Prostate gland (tissue), 2 donors: ENCODE results near the gene RHBDL2. TPM values are rescaled to one million over a fixed set of nuclear protein-coding genes. Genes with fewer than 3 reads are reported as not detected.

ENCODE experiments used
- DNase-seq: peaks from one replicate; pipeline ENCODE4 v3.0.0-alpha.2; 2019; ENCODE audit warnings: low spot score
- H3K27ac ChIP-seq, 2 donors: fragments of 200-600 bp; sonication (generic); 2 replicates each; pipeline ENCODE4 v1.5.1; 2017 to 2019
- H3K27me3 ChIP-seq: fragments of 200-600 bp; sonication (generic); replicated peaks from 2 replicates; pipeline ENCODE4 v1.5.1; 2019; ENCODE audit not compliant: insufficient read depth
- H3K36me3 ChIP-seq, 2 donors: fragments of 200-600 bp; sonication (generic); 1 replicate in 1 of 2; 2 replicates in 1 of 2; pipeline versions ENCODE4 v1.5.1 to v1.8.1; 2017 to 2019
- H3K4me1 ChIP-seq: fragments of 200-600 bp; sonication (generic); replicated peaks from 2 replicates; pipeline ENCODE4 v1.5.1; 2019
- H3K4me3 ChIP-seq, 2 donors: fragments of 200-600 bp; sonication (generic); 2 replicates each; pipeline ENCODE4 v1.5.1; 2017 to 2019
- H3K9me3 ChIP-seq: fragments of 200-600 bp; sonication (generic); 2 replicates; pipeline ENCODE4 v1.5.1; 2017
- POLR2A ChIP-seq: fragments of 450-650 bp; IDR thresholded peaks from one replicate; pipeline ENCODE4 v1.6.1; 2016; ENCODE audit warnings: antibody characterized with exemption, mild to moderate bottlenecking
- POLR2AphosphoS5 ChIP-seq: sonication (generic); formaldehyde crosslinking; IDR thresholded peaks from one replicate; pipeline ENCODE4 v1.6.1; 2017; ENCODE audit warnings: antibody characterized with exemption
- WGBS: methylation state at CpG from one replicate; pipeline ENCODE4 v1.1.5; 2018; 5-methylcytosine and 5-hydroxymethylcytosine counted together
- intact Hi-C: fragments of 100-400 bp; cut with DNase I; formaldehyde crosslinking; loops from one replicate; pipeline ENCODE4 v1.14.2; 2022
- total RNA-seq, 2 donors: library from RNA; depleted of rRNA; stranded (reverse); fragments of >200 nt; gene quantifications; one replicate each; pipeline ENCODE4 v1.1.0, GENCODE V29; 2016
- TF ChIP-seq, protein P1 (sequence below), 4 experiments: fragments of 200-600 bp in 2 of 4; fragments of 450-650 bp in 2 of 4; sonication (generic) in 2 of 4; IDR thresholded peaks; 1 replicate in 3 of 4; 2 replicates in 1 of 4; pipeline ENCODE4 v1.5.1; 2016 to 2019; ENCODE audit warnings: antibody characterized with exemption in 4 of 4, mild to moderate bottlenecking in 2 of 4, moderate library complexity in 2 of 4

The RHBDL2 gene
- total RNA-seq, 2 donors from 2014 or later: 3.5 to 7.7 TPM

DNA sequence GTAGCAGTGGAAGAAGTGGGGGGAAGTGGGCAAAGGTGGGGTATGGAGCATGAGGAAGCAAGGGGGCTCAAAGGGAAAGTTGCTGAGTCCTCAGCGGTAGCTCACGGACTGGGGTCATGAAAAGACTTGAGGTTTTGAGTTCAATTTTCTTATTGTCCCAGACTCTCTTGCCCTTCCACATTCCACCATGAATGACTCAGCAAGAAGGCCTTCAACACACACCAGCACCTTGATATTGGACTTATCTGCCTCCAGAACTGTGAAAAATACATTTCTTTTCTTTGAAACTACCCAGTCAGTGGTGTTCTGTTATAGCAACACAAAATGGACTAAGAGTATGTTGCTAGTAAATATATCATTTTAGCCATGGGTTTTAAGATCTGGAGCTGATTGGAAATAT, 17.3 kb upstream of the RHBDL2 start:
- H3K9me3 ChIP-seq: no peaks in the 10 kb centered on the region
- no peak overlapping the region for H3K27ac ChIP-seq
- no peaks in the 10 kb centered on the region for H3K36me3 ChIP-seq
- 80% methylated on average over 2 of the region's 2 CpGs for WGBS
- TF ChIP-seq POLR2A (no peak), POLR2AphosphoS5 (no peak)
- TF ChIP-seq, protein P1, sequence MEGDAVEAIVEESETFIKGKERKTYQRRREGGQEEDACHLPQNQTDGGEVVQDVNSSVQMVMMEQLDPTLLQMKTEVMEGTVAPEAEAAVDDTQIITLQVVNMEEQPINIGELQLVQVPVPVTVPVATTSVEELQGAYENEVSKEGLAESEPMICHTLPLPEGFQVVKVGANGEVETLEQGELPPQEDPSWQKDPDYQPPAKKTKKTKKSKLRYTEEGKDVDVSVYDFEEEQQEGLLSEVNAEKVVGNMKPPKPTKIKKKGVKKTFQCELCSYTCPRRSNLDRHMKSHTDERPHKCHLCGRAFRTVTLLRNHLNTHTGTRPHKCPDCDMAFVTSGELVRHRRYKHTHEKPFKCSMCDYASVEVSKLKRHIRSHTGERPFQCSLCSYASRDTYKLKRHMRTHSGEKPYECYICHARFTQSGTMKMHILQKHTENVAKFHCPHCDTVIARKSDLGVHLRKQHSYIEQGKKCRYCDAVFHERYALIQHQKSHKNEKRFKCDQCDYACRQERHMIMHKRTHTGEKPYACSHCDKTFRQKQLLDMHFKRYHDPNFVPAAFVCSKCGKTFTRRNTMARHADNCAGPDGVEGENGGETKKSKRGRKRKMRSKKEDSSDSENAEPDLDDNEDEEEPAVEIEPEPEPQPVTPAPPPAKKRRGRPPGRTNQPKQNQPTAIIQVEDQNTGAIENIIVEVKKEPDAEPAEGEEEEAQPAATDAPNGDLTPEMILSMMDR (IDR thresholded peaks at IDR 0.05): no peak
- H3K4me1 ChIP-seq: no peaks in the 10 kb centered on the region
- intact Hi-C loops: no loop called here
- DNase-seq: no peak
- H3K27me3 ChIP-seq: no peaks in the 10 kb centered on the region
- no peak overlapping the region for H3K4me3 ChIP-seq

DNA sequence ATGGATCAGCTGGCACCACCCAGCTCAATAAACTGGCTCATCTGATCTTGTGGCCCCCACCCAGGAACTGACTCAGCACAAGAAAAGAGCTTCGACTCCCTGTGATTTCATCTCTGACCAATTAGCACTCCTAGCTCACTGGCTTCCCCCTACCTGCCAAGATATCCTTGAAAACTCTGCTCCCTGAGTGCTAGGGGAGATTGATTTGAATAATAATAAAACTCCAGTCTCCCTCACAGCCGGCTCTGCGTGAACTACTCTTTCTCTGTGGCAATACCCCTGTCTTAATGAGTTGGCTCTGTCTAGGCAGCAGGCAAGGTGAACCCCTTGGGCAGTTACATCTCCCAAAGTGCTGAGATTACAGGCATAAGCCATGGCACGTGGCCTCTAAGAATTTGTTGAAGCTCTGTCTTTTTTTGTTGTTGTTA, 11.8 kb upstream of the RHBDL2 start:
- no peak for DNase-seq
- TF ChIP-seq POLR2A: no peak
- TF ChIP-seq, protein P1 (IDR thresholded peaks at IDR 0.05): no peak
- TF ChIP-seq POLR2AphosphoS5: no peak
- no peak overlapping the region for H3K27ac ChIP-seq
- no peaks in the 10 kb centered on the region for H3K9me3 ChIP-seq
- intact Hi-C loops: no loop called here
- no peaks in the 10 kb centered on the region for H3K4me1 ChIP-seq
- 26% methylated on average over 4 of the region's 4 CpGs for WGBS
- H3K4me3 ChIP-seq: no peak overlapping the region
- no peaks in the 10 kb centered on the region for H3K27me3 ChIP-seq
- H3K36me3 ChIP-seq: no peaks in the 10 kb centered on the region

DNA sequence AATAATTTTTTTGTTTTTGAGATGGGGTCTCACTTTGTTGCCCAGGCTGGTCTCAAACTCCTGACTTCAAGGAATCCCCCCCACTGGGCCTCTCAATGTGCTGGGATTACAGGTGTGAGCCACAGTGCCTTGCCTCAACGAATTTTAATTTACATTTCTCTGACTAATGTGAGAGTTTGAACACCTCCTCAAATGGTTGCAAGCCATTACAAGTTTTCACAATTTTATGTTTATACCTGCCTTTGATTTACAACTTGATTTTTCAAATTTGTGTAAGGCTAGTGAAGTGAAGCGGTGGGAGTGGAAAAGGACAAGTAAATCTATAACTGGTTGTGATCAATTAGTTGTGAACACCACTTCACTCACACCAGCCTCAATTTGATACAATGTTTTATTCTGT, 8.9 kb upstream of the RHBDL2 start:
- DNase-seq: no peak
- no peaks in the 10 kb centered on the region for H3K9me3 ChIP-seq
- 33% methylated on average over 2 of the region's 2 CpGs for WGBS
- no peak overlapping the region for H3K4me3 ChIP-seq
- H3K27me3 ChIP-seq: no peaks in the 10 kb centered on the region
- intact Hi-C loops: no loop called here
- H3K36me3 ChIP-seq: no peaks in the 10 kb centered on the region
- peak overlapping the region; percentile 54 to 55 for H3K27ac ChIP-seq
- no peaks in the 10 kb centered on the region for H3K4me1 ChIP-seq
- TF ChIP-seq, protein P1 (IDR thresholded peaks at IDR 0.05): no peak
- no peak for TF ChIP-seq POLR2A
- TF ChIP-seq POLR2AphosphoS5: no peak

DNA sequence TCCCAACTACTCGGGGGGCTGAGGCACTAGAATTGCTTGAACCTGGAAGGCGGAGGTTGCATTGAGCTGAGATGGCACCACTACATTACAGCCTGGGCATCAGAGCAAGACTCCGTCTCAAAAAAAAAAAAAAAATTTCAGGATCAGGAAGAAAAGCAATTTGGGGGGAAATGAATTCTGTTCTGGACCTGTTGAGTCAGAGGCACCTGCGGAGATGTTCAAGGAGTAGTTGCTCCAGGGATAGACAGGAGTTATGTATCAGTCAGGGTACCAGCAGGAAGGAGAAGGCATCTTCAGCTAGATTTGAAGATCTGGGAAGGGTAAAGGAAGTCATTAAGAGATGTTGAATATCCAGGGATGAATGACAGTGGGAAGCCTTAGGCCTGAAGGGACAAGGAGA, 2.9 kb upstream of the RHBDL2 start:
- intact Hi-C loops: no loop called here
- no peaks in the 10 kb centered on the region for H3K4me1 ChIP-seq
- no peak overlapping the region for H3K27ac ChIP-seq
- no peak for TF ChIP-seq POLR2AphosphoS5
- no peak for TF ChIP-seq POLR2A
- TF ChIP-seq, protein P1 (IDR thresholded peaks at IDR 0.05): no peak
- H3K9me3 ChIP-seq: no peaks in the 10 kb centered on the region
- 90% methylated on average over 4 of the region's 4 CpGs for WGBS
- H3K4me3 ChIP-seq: no peak overlapping the region
- no peaks in the 10 kb centered on the region for H3K27me3 ChIP-seq
- DNase-seq: no peak
- H3K36me3 ChIP-seq: no peaks in the 10 kb centered on the region

DNA sequence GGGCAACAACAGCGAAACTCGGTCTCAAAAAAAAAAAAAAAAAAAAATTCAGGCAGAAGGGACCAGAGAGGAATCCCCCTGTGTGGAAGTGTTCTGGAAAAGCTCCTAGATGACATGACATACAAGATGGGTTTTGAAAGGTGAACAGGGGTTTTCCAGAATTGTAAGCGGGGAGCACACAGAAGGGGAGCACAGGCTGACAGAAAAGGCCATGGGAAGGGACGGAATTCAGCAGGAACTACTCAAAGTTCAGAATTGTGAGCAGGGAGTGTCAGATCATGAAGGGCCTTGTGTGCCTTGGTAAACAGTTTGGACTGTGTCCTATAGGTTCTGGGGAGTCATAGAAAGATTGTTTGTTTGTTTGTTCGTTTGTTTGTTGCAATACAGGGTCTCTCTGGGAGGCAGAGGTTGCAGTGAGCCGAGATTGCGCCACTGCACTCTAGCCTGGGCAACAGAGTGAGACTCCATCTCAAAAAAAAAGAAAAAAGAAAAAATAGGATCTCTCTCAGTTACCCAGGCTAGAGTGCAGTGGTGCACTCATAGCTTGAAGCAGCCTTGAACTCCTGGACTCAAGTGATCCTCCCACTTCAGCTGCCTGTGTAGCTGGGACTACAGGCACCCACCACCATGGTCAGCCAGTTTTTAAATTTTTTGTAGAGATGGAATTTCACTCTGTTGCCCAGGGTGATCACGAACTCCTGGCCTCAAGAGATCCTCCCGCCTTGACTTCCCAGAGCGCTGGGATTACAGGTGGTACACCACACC, 1.2 kb upstream of the RHBDL2 start:
- no peaks in the 10 kb centered on the region for H3K9me3 ChIP-seq
- 96% methylated on average over 10 of the region's 10 CpGs for WGBS
- H3K36me3 ChIP-seq: no peaks in the 10 kb centered on the region
- H3K4me1 ChIP-seq: no peaks in the 10 kb centered on the region
- no peak overlapping the region for H3K4me3 ChIP-seq
- DNase-seq: no peak
- H3K27ac ChIP-seq: no peak overlapping the region
- H3K27me3 ChIP-seq: no peaks in the 10 kb centered on the region
- intact Hi-C loops: no loop called here
- no peak for TF ChIP-seq POLR2A
- TF ChIP-seq, protein P1 (IDR thresholded peaks at IDR 0.05): no peak
- TF ChIP-seq POLR2AphosphoS5: no peak
